HG03432 (cell line): ENCODE data around the gene ZNF8.
"Not testable (repeated sequence)": the region's sequence is repeated elsewhere in the genome, so short reads cannot be mapped to it uniquely, and the experiment has no call there.

Experiments
- ATAC-seq: cut with Tn5 transposase; IDR thresholded peaks from one replicate; pipeline ENCODE4 v1.9.1; 2021; ENCODE audit warnings: mild to moderate bottlenecking, moderate library complexity; ENCODE audit not compliant: unreplicated experiment

ZNF8 gene

GRCh38 chr19:58278541-58279041 is at the start of gene ZNF8:
Gene ZNF8 (plus strand): TSS chr19:58278955. CDS start chr19:58279082, 127 bp downstream.
- peak; percentile 93 for ATAC-seq

GRCh38 chr19:58229255-58229639 is 49.5 kb upstream of the ZNF8 start:
- no peak for ATAC-seq

- ATAC-seq = no peak
These were observed 41.4 kb upstream of the ZNF8 start for GRCh38 chr19:58237324-58237723.

- no peak for ATAC-seq
These were observed 35.4 kb upstream of the ZNF8 start for GRCh38 chr19:58243351-58243750.

- ATAC-seq = no peak
These were observed 29.9 kb upstream of the ZNF8 start for GRCh38 chr19:58248886-58249285.

GRCh38 chr19:58252102-58252685 is 26.6 kb upstream of the ZNF8 start:
- ATAC-seq = no peak

GRCh38 chr19:58258259-58258658 is 20.5 kb upstream of the ZNF8 start:
- ATAC-seq = not testable (repeated sequence)

- no peak for ATAC-seq
These were observed 17.2 kb upstream of the ZNF8 start for GRCh38 chr19:58261600-58261967.

- no peak for ATAC-seq
These were observed 16.5 kb upstream of the ZNF8 start for GRCh38 chr19:58261968-58262921.

GRCh38 chr19:58262922-58263296 is 15.8 kb upstream of the ZNF8 start:
- no peak for ATAC-seq

- no peak for ATAC-seq
These were observed 13.7 kb upstream of the ZNF8 start for GRCh38 chr19:58265100-58265499.

GRCh38 chr19:58268344-58268743 is 10.4 kb upstream of the ZNF8 start:
- ATAC-seq = no peak

- ATAC-seq = no peak
These were observed 4.0 kb upstream of the ZNF8 start for GRCh38 chr19:58274771-58275201.

- ATAC-seq = no peak
These were observed 3.2 kb upstream of the ZNF8 start for GRCh38 chr19:58275564-58275963.

- ATAC-seq = no peak
These were observed 1.6 kb upstream of the ZNF8 start for GRCh38 chr19:58277197-58277596.

- ATAC-seq = no peak
These were observed 811 bp upstream of the ZNF8 start for GRCh38 chr19:58277748-58278540.

- ATAC-seq = peak; percentile 34
These were observed 528 bp downstream of the ZNF8 start for GRCh38 chr19:58279042-58279924.

GRCh38 chr19:58279925-58280316 is 1.2 kb downstream of the ZNF8 start:
- no peak for ATAC-seq

- no peak for ATAC-seq
These were observed 5.4 kb downstream of the ZNF8 start for GRCh38 chr19:58284199-58284598.

GRCh38 chr19:58291943-58292342 is 13.2 kb downstream of the ZNF8 start:
- ATAC-seq = no peak
